B cell (primary cell): ENCODE data around the gene SIGMAR1. TPM values are rescaled to one million over a fixed set of nuclear protein-coding genes. Genes with fewer than 3 reads are reported as not detected.

Experiments
- ATAC-seq: fragments of 200-7000 bp; cut with Tn5 transposase; one replicate; pipeline ENCODE4 v1.10.0; 2021; ENCODE audit warnings: low read depth, mild to moderate bottlenecking, moderate number of reproducible peaks, moderate library complexity
- CTCF ChIA-PET: fragments of 350-600 bp; sonication (Branson Sonifier 250); formaldehyde crosslinking; loops from one replicate; lab custom pipeline; 2021; ENCODE audit warnings: antibody characterized with exemption, inconsistent platforms; lab: Charles Lee
- POLR2A ChIA-PET: fragments of 350-600 bp; sonication (Branson Sonifier 250); formaldehyde crosslinking; loops from one replicate; lab custom pipeline; 2021; ENCODE audit warnings: antibody characterized with exemption; lab: Charles Lee
- DNase-seq: peaks from one replicate; pipeline ENCODE4 v3.0.0; 2013
- H2AFZ ChIP-seq: 2 replicates; pipeline ENCODE4 v1.6.1; 2012; ENCODE audit warnings: mild to moderate bottlenecking, low read depth, low read length; ENCODE audit not compliant: insufficient read depth, poor library complexity, severe bottlenecking
- H3K27ac ChIP-seq, 2 donors: 1 replicate in 1 of 2; 2 replicates in 1 of 2; pipeline ENCODE4 v1.5.1; 2012 to 2013; ENCODE audit warnings: low read length in 2 of 2, mild to moderate bottlenecking in 2 of 2, moderate library complexity in 1 of 2
- H3K27me3 ChIP-seq, 4 experiments: fragments of 200-600 bp in 1 of 4; sonication (generic) in 1 of 4; replicated peaks in 1 of 4; 1 replicate in 2 of 4; 2 replicates in 2 of 4; pipeline versions ENCODE4 v1.6.1 to v1.7.0; 2013 to 2016; ENCODE audit warnings: low read length in 3 of 4, mild to moderate bottlenecking in 2 of 4, mixed read lengths in 1 of 4, moderate library complexity in 1 of 4; ENCODE audit not compliant: insufficient read depth in 4 of 4, control insufficient read depth in 3 of 4; ENCODE audit errors: control extremely low read depth in 1 of 4
- H3K36me3 ChIP-seq, 2 experiments: replicated peaks in 1 of 2; 1 replicate in 1 of 2; 2 replicates in 1 of 2; pipeline versions ENCODE4 v1.6.1 to v1.7.1; 2013; ENCODE audit warnings: low read length in 1 of 2; ENCODE audit not compliant: insufficient read depth in 2 of 2, control insufficient read depth in 1 of 2; ENCODE audit errors: control extremely low read depth in 1 of 2, extremely low read depth in 1 of 2
- H3K4me1 ChIP-seq, 2 donors: fragments of 200-600 bp in 1 of 2; sonication (generic) in 1 of 2; 1 replicate in 1 of 2; 2 replicates in 1 of 2; pipeline versions ENCODE4 v1.5.1 to v1.6.1; 2013 to 2017; ENCODE audit warnings: low read length in 2 of 2; ENCODE audit not compliant: control insufficient read depth in 2 of 2, insufficient read depth in 2 of 2
- H3K4me2 ChIP-seq: replicated peaks from 2 replicates; pipeline ENCODE3; 2012; ENCODE audit warnings: mild to moderate bottlenecking, low read depth, low read length; ENCODE audit not compliant: poor library complexity, severe bottlenecking
- H3K4me3 ChIP-seq, 5 experiments: fragments of 200-600 bp in 1 of 5; sonication (generic) in 1 of 5; 1 replicate in 3 of 5; 2 replicates in 2 of 5; pipeline versions ENCODE4 v1.5.1 to v1.7.0; 2011 to 2016; ENCODE audit warnings: low read length in 4 of 5, mild to moderate bottlenecking in 4 of 5, low read depth in 2 of 5, control low read depth in 1 of 5, moderate library complexity in 1 of 5; ENCODE audit not compliant: insufficient read depth in 1 of 5; ENCODE audit errors: control extremely low read depth in 1 of 5, extremely low read depth in 1 of 5
- H3K79me2 ChIP-seq: fragments of 200-600 bp; sonication (generic); one replicate; pipeline ENCODE4 v1.6.0; 2016; ENCODE audit warnings: low read length; ENCODE audit not compliant: control insufficient read depth, insufficient read depth
- H3K9ac ChIP-seq: fragments of 200-600 bp; sonication (generic); 2 replicates; pipeline ENCODE4 v1.6.1; 2017; ENCODE audit warnings: mild to moderate bottlenecking, low read length, moderate library complexity
- H3K9me3 ChIP-seq, 3 donors: one replicate each; pipeline versions ENCODE4 v1.6.1 to v1.7.1; 2013; ENCODE audit warnings: low read length in 2 of 3; ENCODE audit not compliant: control insufficient read depth in 2 of 3, insufficient read depth in 1 of 3; ENCODE audit errors: control extremely low read depth in 1 of 3
- H4K20me1 ChIP-seq: 2 replicates; pipeline ENCODE4 v1.6.0; 2012; ENCODE audit warnings: mild to moderate bottlenecking, low read length; ENCODE audit not compliant: insufficient read depth, control insufficient read depth, poor library complexity, severe bottlenecking
- H3K27ac Mint-ChIP-seq: one replicate; pipeline ENCODE4 v1.8.0; 2021; ENCODE audit warnings: mixed read lengths
- H3K27me3 Mint-ChIP-seq: one replicate; pipeline ENCODE4 v1.8.0; 2021; ENCODE audit warnings: mixed read lengths
- H3K4me1 Mint-ChIP-seq: one replicate; pipeline ENCODE4 v1.8.0; 2021; ENCODE audit warnings: mixed read lengths
- H3K4me3 Mint-ChIP-seq: one replicate; pipeline ENCODE4 v1.8.0; 2021; ENCODE audit warnings: mixed read lengths
- H3K9me3 Mint-ChIP-seq: one replicate; pipeline ENCODE4 v1.8.0; 2022; ENCODE audit warnings: mixed read lengths; ENCODE audit not compliant: insufficient read depth
- EZH2 ChIP-seq: IDR thresholded peaks from 2 replicates; pipeline ENCODE4 v1.6.1; 2012; ENCODE audit warnings: borderline replicate concordance, low read depth, mild to moderate bottlenecking, moderate library complexity, low read length; ENCODE audit not compliant: insufficient read depth, poor library complexity, severe bottlenecking
- WGBS: methylation state at CpG from one replicate; pipeline ENCODE4 v1.1.5; 2013; ENCODE audit warnings: missing lambda C conversion rate; ENCODE audit not compliant: insufficient coverage; 5-methylcytosine and 5-hydroxymethylcytosine counted together
- intact Hi-C: fragments of 100-400 bp; cut with micrococcal nuclease; formaldehyde crosslinking; loops from one replicate; pipeline ENCODE4 v1.10.0; 2022
- polyA plus RNA-seq: library from polyadenylated mRNA; depleted of rRNA; stranded (reverse); fragments of >200 nt; gene quantifications from 2 replicates; pipeline ENCODE4 v1.2.3, GENCODE V29; 2012
- total RNA-seq, 2 donors: library from RNA; stranded (reverse); fragments of 120-200 nt in 1 of 2; gene quantifications; 1 replicate in 1 of 2; 2 replicates in 1 of 2; pipeline versions ENCODE4 v1.2.3 to v1.2.4, GENCODE V29; 2013 to 2022
- TF ChIP-seq, protein P1 (sequence below): fragments of 200-600 bp; IDR thresholded peaks from one replicate; pipeline ENCODE4 v1.8.0; 2022; ENCODE audit warnings: antibody characterized with exemption, mild to moderate bottlenecking

SIGMAR1 gene
- total and polyA plus RNA-seq, 2 donors (not counting 1 experiment from before 2014, with no cell fraction given) = 21.4 to 30.7 TPM

GRCh38 chr9:34651876-34652601 is 14.5 kb upstream of the SIGMAR1 start, which contains the start of gene IL11RA:
Gene IL11RA, plus strand, starts transcription at chr9:34652185. Its CDS starts 3,033 bp downstream, at chr9:34655218.
- Histone ChIP-seq H2AFZ (no peak within 1 kb of the TSS), H3K27me3 (no peaks in the 10 kb centered on the region), H3K4me1 (peaks cover 8 to 12% of the 10 kb centered on the region in 2 donors), H3K9ac (no peak within 1 kb of the TSS), H3K36me3 (peaks cover 0 to 18% of the 10 kb centered on the region in 2 experiments), H3K27ac (no peak within 1 kb of the TSS), H3K9me3 (no peaks in the 10 kb centered on the region), H4K20me1 (peaks cover 12% of the 10 kb centered on the region), H3K79me2 (peaks cover 15% of the 10 kb centered on the region), H3K4me3 (no peak within 1 kb of the TSS), H3K4me2 (no peak within 1 kb of the TSS)
- peak; percentile 28 for ATAC-seq
- H3K4me3 Mint-ChIP-seq = peak within 1 kb of the TSS; percentile 20
- POLR2A ChIA-PET = interaction anchor here (0.6 kb wide), 1 partner anchor 37 kb away, joined by 3 read pairs; no protein-coding TSS in a partner anchor
- 53% methylated on average over 18 of the region's 24 CpGs for WGBS
- H3K27me3 Mint-ChIP-seq = peaks cover 3% of the 10 kb centered on the region
- intact Hi-C loops = no loop called here
- H3K27ac Mint-ChIP-seq = peak within 1 kb of the TSS; percentile 3
- CTCF ChIA-PET = no interaction called here
- no peaks in the 10 kb centered on the region for H3K9me3 Mint-ChIP-seq
- TF ChIP-seq, protein P1, sequence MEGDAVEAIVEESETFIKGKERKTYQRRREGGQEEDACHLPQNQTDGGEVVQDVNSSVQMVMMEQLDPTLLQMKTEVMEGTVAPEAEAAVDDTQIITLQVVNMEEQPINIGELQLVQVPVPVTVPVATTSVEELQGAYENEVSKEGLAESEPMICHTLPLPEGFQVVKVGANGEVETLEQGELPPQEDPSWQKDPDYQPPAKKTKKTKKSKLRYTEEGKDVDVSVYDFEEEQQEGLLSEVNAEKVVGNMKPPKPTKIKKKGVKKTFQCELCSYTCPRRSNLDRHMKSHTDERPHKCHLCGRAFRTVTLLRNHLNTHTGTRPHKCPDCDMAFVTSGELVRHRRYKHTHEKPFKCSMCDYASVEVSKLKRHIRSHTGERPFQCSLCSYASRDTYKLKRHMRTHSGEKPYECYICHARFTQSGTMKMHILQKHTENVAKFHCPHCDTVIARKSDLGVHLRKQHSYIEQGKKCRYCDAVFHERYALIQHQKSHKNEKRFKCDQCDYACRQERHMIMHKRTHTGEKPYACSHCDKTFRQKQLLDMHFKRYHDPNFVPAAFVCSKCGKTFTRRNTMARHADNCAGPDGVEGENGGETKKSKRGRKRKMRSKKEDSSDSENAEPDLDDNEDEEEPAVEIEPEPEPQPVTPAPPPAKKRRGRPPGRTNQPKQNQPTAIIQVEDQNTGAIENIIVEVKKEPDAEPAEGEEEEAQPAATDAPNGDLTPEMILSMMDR = no peak
- no peak for TF ChIP-seq EZH2
- DNase-seq = no peak
- peaks cover 30% of the 10 kb centered on the region for H3K4me1 Mint-ChIP-seq

GRCh38 chr9:34651321-34651720 is 13.7 kb upstream of the SIGMAR1 start:
- Histone ChIP-seq H3K36me3 (peaks cover 0 to 18% of the 10 kb centered on the region in 2 experiments), H3K4me2 (no peak overlapping the region), H3K4me3 (no peak overlapping the region), H3K79me2 (peaks cover 19% of the 10 kb centered on the region), H3K9ac (no peak overlapping the region), H3K27me3 (no peaks in the 10 kb centered on the region), H4K20me1 (peaks cover 14% of the 10 kb centered on the region), H3K27ac (no peak overlapping the region), H2AFZ (no peak overlapping the region), H3K9me3 (no peaks in the 10 kb centered on the region), H3K4me1 (peaks cover 11 to 13% of the 10 kb centered on the region in 2 donors)
- ATAC-seq (no peak), DNase-seq (no peak)
- H3K27me3 Mint-ChIP-seq = peaks cover 3% of the 10 kb centered on the region
- H3K9me3 Mint-ChIP-seq = no peaks in the 10 kb centered on the region
- intact Hi-C loops = no loop called here
- 89% methylated on average over 2 of the region's 4 CpGs for WGBS
- POLR2A ChIA-PET = no interaction called here
- H3K4me1 Mint-ChIP-seq = peaks cover 36% of the 10 kb centered on the region
- H3K4me3 Mint-ChIP-seq = no peak overlapping the region
- CTCF ChIA-PET = no interaction called here
- TF ChIP-seq, protein P1 = no peak
- TF ChIP-seq EZH2 = no peak
- no peak overlapping the region for H3K27ac Mint-ChIP-seq
